HepG2 (cell line): ENCODE measurements around the gene BEAN1. TPM values are rescaled to one million over a fixed set of nuclear protein-coding genes. Genes with fewer than 3 reads are reported as not detected.

ENCODE experiments used
- CBFB ChIP-seq: sonication (generic); formaldehyde crosslinking; IDR thresholded peaks from 2 replicates; pipeline ENCODE4 v1.4.0; 2020; ENCODE audit warnings: missing genetic modification reagents
- FOXA3 ChIP-seq: IDR thresholded peaks from 2 replicates; pipeline ENCODE4 v1.6.1; 2016; ENCODE audit warnings: missing genetic modification reagents, missing compliant biosample characterization
- FOXC1 ChIP-seq: sonication (generic); formaldehyde crosslinking; IDR thresholded peaks from 2 replicates; pipeline ENCODE4 v1.8.0; 2022; ENCODE audit warnings: mild to moderate bottlenecking, missing genetic modification reagents, borderline replicate concordance
- FOXK1 ChIP-seq: sonication (generic); formaldehyde crosslinking; IDR thresholded peaks from 2 replicates; pipeline ENCODE4 v1.4.0; 2020; ENCODE audit warnings: low read depth, missing genetic modification reagents, borderline replicate concordance
- MXD4 ChIP-seq: IDR thresholded peaks from 2 replicates; pipeline ENCODE4 v1.6.1; 2016; ENCODE audit warnings: mild to moderate bottlenecking, missing biosample characterization, missing genetic modification reagents
- SMAD9 ChIP-seq: sonication (generic); formaldehyde crosslinking; IDR thresholded peaks from 2 replicates; pipeline ENCODE4 v1.5.1; 2020; ENCODE audit warnings: mild to moderate bottlenecking, missing genetic modification reagents
- SPEN ChIP-seq: sonication (generic); formaldehyde crosslinking; IDR thresholded peaks from 2 replicates; pipeline ENCODE4 v1.5.1; 2020; ENCODE audit warnings: low read depth, mild to moderate bottlenecking, missing genetic modification reagents
- STAT6 ChIP-seq: sonication (generic); formaldehyde crosslinking; IDR thresholded peaks from 2 replicates; pipeline ENCODE4 v1.4.0; 2020; ENCODE audit warnings: missing genetic modification reagents, mild to moderate bottlenecking, borderline replicate concordance
- TMF1 ChIP-seq: sonication (generic); formaldehyde crosslinking; IDR thresholded peaks from 2 replicates; pipeline ENCODE4 v1.8.1; 2022; ENCODE audit warnings: low read depth, missing genetic modification reagents
- ZBTB7A ChIP-seq: sonication (generic); formaldehyde crosslinking; IDR thresholded peaks from 2 replicates; pipeline ENCODE4 v1.8.0; 2022; ENCODE audit warnings: mild to moderate bottlenecking, missing genetic modification reagents
- ZEB1 ChIP-seq: IDR thresholded peaks from 2 replicates; pipeline ENCODE4 v1.6.1; 2012; ENCODE audit warnings: mild to moderate bottlenecking, low read depth, inconsistent platforms; ENCODE audit not compliant: insufficient replicate concordance
- ZNF337 ChIP-seq: sonication (generic); formaldehyde crosslinking; IDR thresholded peaks from 2 replicates; pipeline ENCODE4 v1.5.1; 2020; ENCODE audit warnings: missing genetic modification reagents, low read depth, mild to moderate bottlenecking, borderline replicate concordance
- ZNF546 ChIP-seq: sonication (generic); formaldehyde crosslinking; conservative IDR thresholded peaks from 2 replicates; pipeline ENCODE4 v1.8.1; 2023; ENCODE audit warnings: mild to moderate bottlenecking, missing genetic modification reagents
- ZNF576 ChIP-seq: sonication (generic); formaldehyde crosslinking; IDR thresholded peaks from 2 replicates; pipeline ENCODE4 v1.4.0; 2020; ENCODE audit warnings: mild to moderate bottlenecking, missing genetic modification reagents
- ZNF615 ChIP-seq: sonication (generic); formaldehyde crosslinking; IDR thresholded peaks from 2 replicates; pipeline ENCODE4 v1.5.0; 2020; ENCODE audit warnings: mild to moderate bottlenecking, missing genetic modification reagents, borderline replicate concordance
- ZNF619 ChIP-seq: sonication (generic); formaldehyde crosslinking; IDR thresholded peaks from 2 replicates; pipeline ENCODE4 v1.4.0; 2020; ENCODE audit warnings: mild to moderate bottlenecking, missing genetic modification reagents
- ZNF780A ChIP-seq: sonication (generic); formaldehyde crosslinking; IDR thresholded peaks from 2 replicates; pipeline ENCODE4 v1.8.0; 2022; ENCODE audit warnings: mild to moderate bottlenecking, missing genetic modification reagents, moderate library complexity
- ZNF83 ChIP-seq: sonication (generic); formaldehyde crosslinking; IDR thresholded peaks from 2 replicates; pipeline ENCODE4 v1.4.0; 2020; ENCODE audit warnings: missing genetic modification reagents, mild to moderate bottlenecking, borderline replicate concordance
- ZSCAN29 ChIP-seq: sonication (generic); formaldehyde crosslinking; conservative IDR thresholded peaks from 2 replicates; pipeline ENCODE4 v1.4.0; 2020; ENCODE audit warnings: mild to moderate bottlenecking, missing genetic modification reagents
- polyA plus RNA-seq, 8 experiments: library from polyadenylated mRNA; depleted of rRNA in 3 of 8; stranded (reverse) in 7 of 8; unstranded in 1 of 8; fragments of >200 nt; fragmentation: Illumina TruSeq in 4 of 8; extraction: Trizol in 4 of 8; gene quantifications; 2 replicates each; pipeline versions ENCODE4 v1.2.1 to v1.2.3, GENCODE V29; 2011 to 2016; ENCODE audit warnings: low read depth in 4 of 8, missing spikeins in 1 of 8, mixed read lengths in 1 of 8; ENCODE audit not compliant: insufficient read depth in 1 of 8
- total RNA-seq, 5 experiments: library from RNA; depleted of rRNA; stranded (reverse); fragments of >200 nt; fragmentation: Illumina TruSeq; extraction: Trizol; gene quantifications; 2 replicates each; pipeline ENCODE4 v1.2.3, GENCODE V29; 2016; ENCODE audit warnings: low read depth in 1 of 5
- TF ChIP-seq, protein P1 (sequence below): sonication (generic); formaldehyde crosslinking; IDR thresholded peaks from 2 replicates; pipeline ENCODE4 v1.4.0; 2020; ENCODE audit warnings: missing genetic modification reagents

Gene BEAN1
- total and polyA plus RNA-seq, 2 of the 13 experiments (the other 11 are each of a cell fraction or from before 2014, with no cell fraction given) = 0.53 to 1.4 TPM

DNA sequence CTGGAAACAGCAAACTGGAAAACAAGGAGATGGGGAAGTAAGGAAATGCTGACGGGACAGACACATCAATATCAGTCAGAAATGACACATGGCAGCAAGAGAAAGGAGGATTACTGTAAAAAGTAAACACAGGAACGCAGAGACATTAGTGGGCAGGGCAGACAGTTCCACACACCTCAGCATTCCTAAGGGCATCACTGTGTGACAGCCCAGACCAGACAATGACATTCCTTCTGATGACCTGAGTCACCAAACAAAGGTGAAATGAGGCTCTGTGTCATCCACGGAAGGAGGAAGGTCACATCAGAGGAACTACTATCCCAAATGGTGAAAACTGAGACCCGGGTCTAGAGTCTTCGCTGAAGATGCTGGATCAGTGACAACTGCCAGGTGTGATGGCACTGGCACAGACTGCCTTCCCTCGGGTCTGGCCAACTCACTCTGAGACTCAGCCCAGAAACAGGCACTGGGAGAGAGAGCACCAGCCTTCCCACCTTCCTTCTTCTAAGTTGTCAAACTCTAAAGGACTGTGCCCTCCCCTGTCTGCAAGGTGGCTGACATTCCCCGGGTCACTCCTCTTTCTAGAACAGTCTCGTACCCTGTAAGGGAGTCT is 86.1 kb downstream of the BEAN1 start (continued):
- TF ChIP-seq STAT6 (CRISPR knock-in tag) (no peak), SMAD9 (CRISPR knock-in tag) (no peak), ZNF83 (no peak), ZBTB7A (CRISPR knock-in tag) (no peak), ZNF615 (no peak), CBFB (no peak), ZSCAN29 (no peak), ZNF576 (CRISPR knock-in tag) (no peak), MXD4 (CRISPR knock-in tag) (no peak), FOXC1 (CRISPR knock-in tag) (no peak), FOXA3 (peak; percentile 91), ZNF337 (CRISPR knock-in tag) (no peak), ZNF619 (CRISPR knock-in tag) (no peak), SPEN (no peak), TMF1 (CRISPR knock-in tag) (no peak), ZNF780A (CRISPR knock-in tag) (no peak), FOXK1 (CRISPR knock-in tag) (peak; percentile 63; the same call in 1 of the 2 replicates), ZEB1 (no peak), ZNF546 (CRISPR knock-in tag) (no peak)
- TF ChIP-seq, protein P1, sequence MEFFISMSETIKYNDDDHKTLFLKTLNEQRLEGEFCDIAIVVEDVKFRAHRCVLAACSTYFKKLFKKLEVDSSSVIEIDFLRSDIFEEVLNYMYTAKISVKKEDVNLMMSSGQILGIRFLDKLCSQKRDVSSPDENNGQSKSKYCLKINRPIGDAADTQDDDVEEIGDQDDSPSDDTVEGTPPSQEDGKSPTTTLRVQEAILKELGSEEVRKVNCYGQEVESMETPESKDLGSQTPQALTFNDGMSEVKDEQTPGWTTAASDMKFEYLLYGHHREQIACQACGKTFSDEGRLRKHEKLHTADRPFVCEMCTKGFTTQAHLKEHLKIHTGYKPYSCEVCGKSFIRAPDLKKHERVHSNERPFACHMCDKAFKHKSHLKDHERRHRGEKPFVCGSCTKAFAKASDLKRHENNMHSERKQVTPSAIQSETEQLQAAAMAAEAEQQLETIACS (CRISPR knock-in tag) = no peak
